GM10266 (cell line): ENCODE data around the gene SOX5.
"Not testable (repeated sequence)": the region's sequence is repeated elsewhere in the genome, so short reads cannot be mapped to it uniquely, and the experiment has no call there.

ENCODE experiments used
- DNase-seq: peaks from one replicate; pipeline ENCODE4 v3.0.0; 2012; ENCODE audit errors: extremely low spot score
- CTCF ChIP-seq: IDR thresholded peaks from 2 replicates; pipeline ENCODE4 v1.5.1; 2012; ENCODE audit warnings: mild to moderate bottlenecking, low read depth; ENCODE audit not compliant: control insufficient read depth, insufficient read depth; ENCODE audit errors: missing control alignments

SOX5 gene

GRCh38 chr12:23891115-23891514 lies 58.4 kb downstream of the SOX5 start:
- TF ChIP-seq CTCF, result no peak
- no peak for DNase-seq

GRCh38 chr12:23889069-23889440 lies 60.4 kb downstream of the SOX5 start:
- DNase-seq, result no peak
- no peak for TF ChIP-seq CTCF

GRCh38 chr12:23888396-23889068 lies 60.9 kb downstream of the SOX5 start:
- no peak for DNase-seq
- no peak for TF ChIP-seq CTCF

GRCh38 chr12:23887055-23887835 lies 62.2 kb downstream of the SOX5 start:
- no peak for TF ChIP-seq CTCF
- no peak for DNase-seq

GRCh38 chr12:23885394-23885793 lies 64.1 kb downstream of the SOX5 start:
- TF ChIP-seq CTCF, result no peak
- no peak for DNase-seq

GRCh38 chr12:23884909-23885308 lies 64.6 kb downstream of the SOX5 start:
- no peak for TF ChIP-seq CTCF
- no peak for DNase-seq

GRCh38 chr12:23880988-23881387 lies 68.5 kb downstream of the SOX5 start:
- DNase-seq, result no peak
- no peak for TF ChIP-seq CTCF

- not testable (repeated sequence) for DNase-seq
These were observed 72.9 kb downstream of the SOX5 start for GRCh38 chr12:23876618-23877017.
